Lung (tissue), 12 donors: ENCODE measurements around the gene ABCB11. TPM values are rescaled to one million over a fixed set of nuclear protein-coding genes. Genes with fewer than 3 reads are reported as not detected.

Experiments
- ATAC-seq: fragments of 200-7000 bp; cut with Tn5 transposase; one replicate; pipeline ENCODE4 v1.9.1; 2020; ENCODE audit warnings: moderate number of reproducible peaks; ENCODE audit not compliant: insufficient read depth, low FRiP score
- DNase-seq, 3 donors: peaks; one replicate each; pipeline ENCODE4 v3.0.0-alpha.2; 2013 to 2017
- H3K27ac ChIP-seq, 2 donors: one replicate each; pipeline ENCODE4 v1.5.1; 2013; ENCODE audit warnings: mild to moderate bottlenecking in 2 of 2, moderate library complexity in 2 of 2, control low read depth in 1 of 2, inconsistent platforms in 1 of 2, low read depth in 1 of 2, low read length in 1 of 2
- H3K27me3 ChIP-seq, 3 donors: one replicate each; pipeline ENCODE4 v1.5.1; 2013; ENCODE audit warnings: low read length in 2 of 3; ENCODE audit not compliant: control insufficient read depth in 3 of 3, insufficient read depth in 3 of 3
- H3K36me3 ChIP-seq, 4 donors: one replicate each; pipeline ENCODE4 v1.5.1; 2013; ENCODE audit warnings: low read length in 4 of 4, mild to moderate bottlenecking in 1 of 4, moderate library complexity in 1 of 4; ENCODE audit not compliant: control insufficient read depth in 4 of 4, insufficient read depth in 4 of 4
- H3K4me1 ChIP-seq, 5 donors: one replicate each; pipeline ENCODE4 v1.5.1; 2013; ENCODE audit warnings: low read length in 5 of 5, mild to moderate bottlenecking in 2 of 5, moderate library complexity in 1 of 5; ENCODE audit not compliant: control insufficient read depth in 5 of 5, insufficient read depth in 5 of 5
- H3K4me3 ChIP-seq: one replicate; pipeline ENCODE4 v1.5.1; 2013; ENCODE audit warnings: mild to moderate bottlenecking, control low read depth, moderate library complexity
- H3K9ac ChIP-seq, 2 donors: one replicate each; pipeline ENCODE4 v1.5.1; 2013; ENCODE audit warnings: low read length in 2 of 2, control low read depth in 1 of 2; ENCODE audit not compliant: insufficient read depth in 1 of 2
- H3K9me3 ChIP-seq, 4 donors: one replicate each; pipeline ENCODE4 v1.5.1; 2013; ENCODE audit warnings: low read length in 3 of 4, mild to moderate bottlenecking in 1 of 4, moderate library complexity in 1 of 4; ENCODE audit not compliant: control insufficient read depth in 4 of 4, insufficient read depth in 3 of 4
- WGBS, 2 donors: extraction: QIAGEN DNeasy Blood & Tissue Kit; methylation state at CpG; one replicate each; pipeline ENCODE4 v1.1.7; 2013; 5-methylcytosine and 5-hydroxymethylcytosine counted together
- polyA plus RNA-seq, 2 donors: library from polyadenylated mRNA; stranded (reverse); fragments of 200-250 nt; gene quantifications; one replicate each; pipeline ENCODE4 v1.2.1, GENCODE V29; 2013
- total RNA-seq, 2 donors: library from RNA; depleted of rRNA in 1 of 2; stranded (reverse); fragments of >200 nt in 1 of 2; gene quantifications; one replicate each; pipeline ENCODE4 v1.2.1, GENCODE V29; 2014 to 2021
- TF ChIP-seq, protein P1 (sequence below): IDR thresholded peaks from 2 replicates; pipeline ENCODE4 v1.5.1; 2012; ENCODE audit warnings: mild to moderate bottlenecking; ENCODE audit errors: control extremely low read depth, extremely low read depth
- donor health status: control.
- donor health status: control.
- donor health status: Bipolar disorder and iron deficiency.
- donor health status: healthy.
- donor health status: DM: yes; HTN: yes; CAD: no.

The ABCB11 gene
- total and polyA plus RNA-seq, 4 donors: 0.02 to 0.37 (median 0.09) TPM

GRCh38 chr2:168926621-168927386 lies 104.3 kb downstream of the ABCB11 start:
- no peaks in the 10 kb centered on the region for H3K4me1 ChIP-seq
- no peak overlapping the region for H3K9ac ChIP-seq
- H3K27me3 ChIP-seq: no peaks in the 10 kb centered on the region
- ATAC-seq: no peak
- no peak overlapping the region for H3K27ac ChIP-seq
- H3K4me3 ChIP-seq: no peak overlapping the region
- WGBS, 2 donors: 71 to 82% methylated on average over 3 of the region's 3 CpGs
- no peak for DNase-seq
- TF ChIP-seq, protein P1, sequence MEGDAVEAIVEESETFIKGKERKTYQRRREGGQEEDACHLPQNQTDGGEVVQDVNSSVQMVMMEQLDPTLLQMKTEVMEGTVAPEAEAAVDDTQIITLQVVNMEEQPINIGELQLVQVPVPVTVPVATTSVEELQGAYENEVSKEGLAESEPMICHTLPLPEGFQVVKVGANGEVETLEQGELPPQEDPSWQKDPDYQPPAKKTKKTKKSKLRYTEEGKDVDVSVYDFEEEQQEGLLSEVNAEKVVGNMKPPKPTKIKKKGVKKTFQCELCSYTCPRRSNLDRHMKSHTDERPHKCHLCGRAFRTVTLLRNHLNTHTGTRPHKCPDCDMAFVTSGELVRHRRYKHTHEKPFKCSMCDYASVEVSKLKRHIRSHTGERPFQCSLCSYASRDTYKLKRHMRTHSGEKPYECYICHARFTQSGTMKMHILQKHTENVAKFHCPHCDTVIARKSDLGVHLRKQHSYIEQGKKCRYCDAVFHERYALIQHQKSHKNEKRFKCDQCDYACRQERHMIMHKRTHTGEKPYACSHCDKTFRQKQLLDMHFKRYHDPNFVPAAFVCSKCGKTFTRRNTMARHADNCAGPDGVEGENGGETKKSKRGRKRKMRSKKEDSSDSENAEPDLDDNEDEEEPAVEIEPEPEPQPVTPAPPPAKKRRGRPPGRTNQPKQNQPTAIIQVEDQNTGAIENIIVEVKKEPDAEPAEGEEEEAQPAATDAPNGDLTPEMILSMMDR: no peak
- H3K9me3 ChIP-seq: no peaks in the 10 kb centered on the region
- no peaks in the 10 kb centered on the region for H3K36me3 ChIP-seq

GRCh38 chr2:168920504-168921157 lies 110.5 kb downstream of the ABCB11 start:
- no peaks in the 10 kb centered on the region for H3K4me1 ChIP-seq
- no peaks in the 10 kb centered on the region for H3K9me3 ChIP-seq
- TF ChIP-seq, protein P1: peak; percentile 59
- no peak overlapping the region for H3K27ac ChIP-seq
- H3K27me3 ChIP-seq: no peaks in the 10 kb centered on the region
- H3K4me3 ChIP-seq: no peak overlapping the region
- DNase-seq (peak in 2 of 3 donors; percentile 48 to 58), ATAC-seq (peak; percentile 53)
- no peak overlapping the region for H3K9ac ChIP-seq
- H3K36me3 ChIP-seq: no peaks in the 10 kb centered on the region
- WGBS, 2 donors: 24 to 25% methylated on average over 4 of the region's 4 CpGs

- 89 to 90% methylated on average over 4 of the region's 4 CpGs for WGBS, 2 donors
- Histone ChIP-seq H3K9me3 (no peaks in the 10 kb centered on the region), H3K36me3 (no peaks in the 10 kb centered on the region), H3K9ac (no peak overlapping the region), H3K4me3 (no peak overlapping the region), H3K27ac (no peak overlapping the region), H3K27me3 (peaks cover 0 to 10% (median 8%) of the 10 kb centered on the region in 3 donors), H3K4me1 (no peaks in the 10 kb centered on the region)
- DNase-seq: no peak
- no peak for ATAC-seq
- TF ChIP-seq, protein P1: no peak
Observed at GRCh38 chr2:168916331-168916675, 114.8 kb downstream of the ABCB11 start.
